DMS79 (cell line): ENCODE results near the gene IL20RB.
"Not testable (repeated sequence)": the region's sequence is repeated elsewhere in the genome, so short reads cannot be mapped to it uniquely, and the experiment has no call there.

ENCODE experiments used
- DNase-seq: peaks from one replicate; lab custom pipeline; 2025; lab: John Stamatoyannopoulos, UW

The IL20RB gene

DNA sequence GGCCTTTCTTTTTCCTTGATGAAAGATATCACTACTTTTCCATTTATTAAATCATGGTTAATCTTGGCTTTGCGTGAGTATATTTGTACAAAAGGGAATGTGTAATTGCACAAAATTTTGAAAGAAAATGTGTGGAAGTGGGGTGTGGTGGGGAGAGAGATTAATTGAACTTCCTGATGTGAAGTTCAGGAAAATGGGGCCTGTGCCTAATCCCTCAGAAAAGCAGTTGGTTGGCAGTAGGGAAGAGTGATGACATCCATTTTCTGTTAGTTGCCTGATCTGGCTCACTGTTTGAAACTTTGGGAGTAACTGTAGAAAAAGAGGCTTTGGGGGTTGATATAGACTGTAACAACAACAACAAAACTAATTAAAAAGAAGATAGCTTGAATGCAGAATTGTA lies 10.8 kb upstream of the IL20RB start:
- DNase-seq = no peak

DNA sequence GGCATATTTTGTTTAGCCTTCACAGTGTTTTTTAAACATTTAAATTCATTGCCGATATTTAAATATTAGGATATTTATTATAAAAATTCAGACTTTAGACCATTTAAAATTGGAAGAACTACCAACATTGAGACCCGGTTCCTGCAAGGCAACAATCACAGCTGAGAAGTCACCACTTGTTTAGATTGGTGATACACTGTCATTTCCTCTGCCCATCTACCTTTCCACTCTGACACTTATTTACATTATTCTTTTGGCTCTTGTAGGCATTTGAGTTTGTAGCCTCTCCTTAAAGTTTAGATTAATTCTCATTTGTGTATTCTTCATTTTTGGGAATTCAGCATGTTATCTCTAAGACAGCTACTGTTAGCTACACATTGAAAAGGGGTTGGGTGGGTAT lies 10.3 kb upstream of the IL20RB start:
- DNase-seq = no peak

GRCh38 chr3:136949146-136949545 lies 8.6 kb upstream of the IL20RB start:
- DNase-seq = no peak

DNA sequence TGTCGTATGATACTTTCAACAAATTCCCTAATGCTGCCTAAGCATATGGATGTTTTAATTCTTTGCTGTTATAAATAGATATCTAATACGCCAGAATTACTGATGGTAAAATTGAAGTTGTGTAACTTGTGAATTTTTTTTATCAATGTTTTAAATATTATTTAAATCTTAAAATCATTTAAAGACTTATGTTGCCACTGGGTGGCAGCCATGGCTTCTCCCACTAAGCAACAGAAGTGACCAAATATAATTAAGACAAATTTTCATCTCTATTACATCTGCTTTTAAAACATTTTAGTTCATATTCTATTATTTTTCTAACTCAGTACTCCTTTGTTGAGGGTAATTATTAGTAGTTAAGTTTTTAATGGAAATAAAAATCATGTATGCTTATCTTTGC lies 8.1 kb upstream of the IL20RB start:
- DNase-seq = no peak

DNA sequence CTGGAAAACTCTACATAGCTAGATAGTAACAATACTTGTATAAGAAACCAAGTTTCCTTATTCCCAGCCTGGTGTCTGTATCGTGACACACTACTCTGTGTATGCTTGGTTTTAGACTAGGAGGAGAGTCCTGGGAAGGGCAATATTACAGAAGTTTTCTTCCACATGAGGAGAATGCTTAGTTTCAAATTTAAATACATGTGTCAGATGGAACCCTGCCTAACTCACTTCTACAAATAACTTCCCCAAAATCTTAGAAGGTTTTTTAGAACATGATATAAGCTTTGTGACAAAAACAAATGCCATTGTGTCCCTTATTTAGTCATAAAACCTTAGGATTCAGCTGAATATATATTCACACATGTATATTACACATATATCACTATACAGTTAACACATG lies 7.2 kb upstream of the IL20RB start:
- DNase-seq = no peak

DNA sequence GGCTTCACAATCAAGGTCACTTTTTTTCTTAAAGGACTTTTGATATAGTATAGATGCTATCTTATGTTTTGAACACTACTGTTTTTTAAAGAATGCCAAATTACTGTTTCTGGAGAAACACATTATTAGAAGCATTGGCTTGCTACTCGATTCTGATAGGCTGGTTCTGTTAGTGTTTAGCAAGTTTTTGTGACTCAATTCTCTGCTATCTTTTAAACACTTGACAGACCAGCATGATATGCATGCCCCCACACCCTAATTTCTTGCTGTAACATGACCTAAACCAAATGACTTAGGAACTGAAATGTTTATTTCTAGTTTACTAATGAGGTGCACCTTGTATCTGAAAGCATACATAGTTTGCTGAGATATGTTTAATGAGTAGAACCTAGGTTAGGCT lies 5.5 kb upstream of the IL20RB start:
- no peak for DNase-seq

GRCh38 chr3:136954251-136954650 lies 3.5 kb upstream of the IL20RB start:
- no peak for DNase-seq

DNA sequence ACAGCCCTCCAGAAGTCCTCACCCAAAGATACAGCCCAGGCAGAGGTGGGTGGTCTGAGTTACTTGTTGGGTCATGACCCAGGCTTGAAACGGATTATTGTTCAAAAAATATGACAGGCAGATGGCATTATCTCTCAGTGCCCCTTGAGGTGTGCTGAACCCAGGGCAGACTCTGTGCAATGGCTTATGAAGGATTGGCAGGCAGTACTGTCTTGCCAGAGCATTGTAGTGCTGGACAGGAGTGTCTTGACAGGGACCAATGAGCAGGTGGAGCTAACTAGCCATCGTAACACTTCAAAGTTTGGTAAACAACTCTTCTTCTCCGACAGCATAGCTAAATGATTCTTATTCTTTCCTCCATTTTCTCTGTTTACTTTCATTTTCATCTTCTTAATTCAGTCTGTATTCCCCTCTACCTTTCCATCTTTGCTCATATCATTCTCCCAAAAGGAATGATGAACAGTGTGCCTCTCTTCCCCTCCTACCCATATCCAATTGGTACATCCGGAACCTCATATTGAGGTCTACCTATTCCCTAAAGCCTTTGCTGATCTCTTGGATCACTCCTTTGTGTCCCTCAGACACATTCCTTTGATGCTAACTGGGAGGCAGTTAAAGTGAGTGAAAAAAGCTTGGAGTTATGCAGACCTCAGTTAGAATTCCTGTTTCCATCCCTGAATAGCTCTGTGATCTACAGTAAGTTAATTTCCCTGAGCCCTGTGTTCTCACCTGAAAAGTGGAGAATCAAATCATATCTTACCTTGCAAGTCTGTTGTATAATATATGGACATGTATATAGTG lies 2.6 kb upstream of the IL20RB start:
- DNase-seq = no peak

GRCh38 chr3:136955813-136956212 lies 2.0 kb upstream of the IL20RB start:
- no peak for DNase-seq

- no peak for DNase-seq
These were observed 812 bp upstream of the IL20RB start for GRCh38 chr3:136956971-136957370.

DNA sequence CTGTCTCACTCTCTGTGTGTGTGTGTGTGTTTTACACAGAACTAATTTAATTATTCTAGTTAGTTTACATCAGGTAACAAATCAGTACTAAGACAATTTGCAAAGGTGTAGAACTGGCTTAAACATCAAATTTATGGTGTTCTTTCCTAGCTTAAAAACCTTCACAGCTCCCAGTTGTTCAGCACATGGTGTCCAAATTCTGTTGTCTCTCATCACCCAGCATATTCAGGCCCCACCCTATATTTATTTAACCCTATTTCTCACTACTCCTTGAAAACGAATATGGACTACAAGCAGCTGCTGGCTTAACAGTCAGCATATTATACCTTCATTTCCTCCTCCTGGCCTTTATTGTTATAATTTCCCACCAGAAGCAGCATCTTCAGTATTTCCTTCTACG lies 1.2 kb downstream of the IL20RB start:
- DNase-seq = no peak

DNA sequence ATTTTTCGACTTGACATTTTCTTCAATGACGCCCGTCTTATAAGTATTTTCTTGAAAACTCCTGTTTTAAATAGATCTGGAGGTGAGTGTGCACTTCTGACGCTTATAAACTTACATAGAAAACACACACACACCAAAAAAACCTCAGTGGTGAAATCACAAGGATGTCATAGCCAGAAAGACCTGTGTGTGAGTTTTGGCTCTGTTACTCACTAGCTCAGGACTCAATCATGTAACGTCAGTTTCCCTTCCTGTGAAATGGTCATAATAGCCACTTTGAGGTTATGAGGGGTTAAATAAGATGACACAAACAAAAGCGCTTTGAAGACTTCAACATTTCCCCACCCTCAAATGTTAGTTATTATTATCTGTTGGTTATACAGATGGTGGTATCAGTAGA lies 1.8 kb downstream of the IL20RB start:
- no peak for DNase-seq

GRCh38 chr3:136960838-136961836 lies 3.4 kb downstream of the IL20RB start:
- no peak for DNase-seq

DNA sequence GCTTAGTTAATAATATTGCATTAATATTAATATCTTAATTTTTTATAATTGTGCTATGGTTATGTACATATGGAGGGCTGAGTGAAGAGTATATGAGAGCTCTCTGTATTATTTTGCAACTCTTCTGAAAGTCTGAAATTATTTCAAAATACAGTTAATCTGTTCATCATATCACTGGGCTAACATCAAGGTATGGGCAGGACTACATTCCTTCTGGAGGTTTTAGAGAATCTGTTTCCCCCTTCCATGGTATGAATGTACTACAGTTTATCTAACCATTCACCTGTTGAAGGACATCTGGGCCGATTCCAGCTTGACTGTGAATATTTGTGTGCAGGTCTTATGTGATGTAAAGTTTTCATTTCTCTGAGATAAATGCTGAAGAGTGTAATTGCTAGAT lies 5.1 kb downstream of the IL20RB start:
- DNase-seq = no peak

GRCh38 chr3:136969539-136969938 lies 11.8 kb downstream of the IL20RB start:
- DNase-seq = not testable (repeated sequence)

GRCh38 chr3:136973352-136973751 lies 15.6 kb downstream of the IL20RB start:
- DNase-seq = no peak

DNA sequence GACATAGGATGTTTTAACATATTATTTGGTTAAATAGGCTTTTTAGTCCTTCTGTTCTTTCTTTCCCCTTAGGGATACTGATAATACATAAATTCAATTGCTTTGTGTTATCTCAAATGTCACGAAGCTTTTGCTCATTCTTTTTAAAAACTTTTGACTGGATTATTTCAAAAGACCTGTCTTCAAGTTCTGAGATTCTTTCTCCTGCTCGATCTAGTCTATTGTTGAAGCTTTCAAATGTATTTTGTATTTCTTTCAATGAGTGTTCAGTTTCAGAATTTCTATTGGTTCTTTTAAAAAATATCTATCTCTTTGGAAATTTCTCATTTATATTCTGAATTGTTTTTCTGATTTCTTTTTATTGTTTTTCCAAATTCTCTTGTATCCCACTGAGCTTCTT lies 16.9 kb downstream of the IL20RB start:
- DNase-seq = no peak

- no peak for DNase-seq
These were observed 21.4 kb downstream of the IL20RB start for GRCh38 chr3:136979204-136979603.

DNA sequence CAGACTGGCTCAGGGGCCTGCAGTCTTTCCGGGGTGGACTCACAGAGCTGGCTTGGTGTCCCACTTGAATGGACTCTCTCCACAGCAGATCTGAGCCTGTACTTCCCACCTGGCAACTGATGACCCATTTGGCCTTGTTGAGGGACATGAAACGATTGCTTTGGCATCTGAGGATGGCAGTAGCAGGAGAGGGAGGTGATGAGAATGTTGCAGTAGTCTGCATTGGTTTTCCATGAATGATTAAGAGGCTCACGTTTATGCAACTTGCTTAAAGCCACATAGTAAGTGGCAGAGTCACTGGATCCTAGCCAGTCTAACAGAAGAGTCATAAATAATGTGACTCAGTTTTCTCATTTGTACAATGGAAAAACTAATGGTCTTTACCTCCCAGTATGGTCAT lies 21.9 kb downstream of the IL20RB start:
- DNase-seq = no peak

DNA sequence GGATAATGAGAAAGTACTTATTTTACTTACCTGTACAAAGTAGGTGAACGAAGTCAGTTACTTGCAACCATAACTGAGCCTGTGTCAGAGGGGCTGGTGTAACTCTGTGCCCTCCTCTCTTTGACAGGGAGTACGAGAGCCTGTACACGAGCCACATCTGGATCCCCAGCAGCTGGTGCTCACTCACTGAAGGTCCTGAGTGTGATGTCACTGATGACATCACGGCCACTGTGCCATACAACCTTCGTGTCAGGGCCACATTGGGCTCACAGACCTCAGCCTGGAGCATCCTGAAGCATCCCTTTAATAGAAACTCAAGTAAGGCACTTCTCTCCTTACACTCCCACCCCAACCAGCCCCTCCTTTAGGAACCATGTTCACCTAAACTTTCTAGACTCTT lies 24.2 kb downstream of the IL20RB start:
- no peak for DNase-seq

DNA sequence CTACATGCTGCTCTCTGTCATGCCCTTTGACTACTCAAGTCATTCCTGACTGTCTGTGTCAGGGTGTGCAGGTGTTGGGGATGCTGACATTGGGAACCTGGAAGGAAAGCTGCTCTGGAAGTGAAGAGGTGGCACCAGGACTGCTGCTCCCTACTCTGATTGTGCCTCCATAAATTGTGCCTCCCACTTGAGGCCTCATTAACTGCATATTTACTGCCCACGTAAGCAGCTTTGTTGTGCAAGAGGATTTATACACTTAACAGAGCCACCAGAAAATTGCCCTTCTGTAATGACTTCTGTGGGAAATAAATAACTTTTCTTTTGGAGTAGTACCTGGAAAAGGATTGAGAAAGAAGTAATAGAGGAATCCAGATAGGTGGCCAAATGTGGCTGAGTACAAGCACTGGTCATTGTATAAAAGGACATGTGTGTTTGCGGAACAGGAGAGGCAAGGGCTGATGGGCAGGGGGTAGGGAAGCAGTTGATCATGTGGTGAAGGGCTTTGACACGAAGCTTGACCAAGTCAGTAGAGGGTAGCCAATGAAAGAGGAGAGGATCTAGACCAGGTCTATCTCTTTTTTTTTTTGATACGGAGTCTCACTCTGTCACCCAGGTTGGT lies 24.8 kb downstream of the IL20RB start:
- DNase-seq = peak; percentile 76

GRCh38 chr3:136984837-136985236 lies 27.1 kb downstream of the IL20RB start:
- DNase-seq = no peak
